HEK293 (cell line): ENCODE results near the gene TWF2.

Experiments
- BCL11A ChIP-seq: fragments of 450-650 bp; formaldehyde crosslinking; IDR thresholded peaks from 2 replicates; pipeline ENCODE4 v1.5.1; 2016; ENCODE audit warnings: low read depth, missing biosample characterization, missing genetic modification characterization
- ZBTB1 ChIP-seq: fragments of 450-650 bp; formaldehyde crosslinking; IDR thresholded peaks from 2 replicates; pipeline ENCODE4 v1.5.1; 2016; ENCODE audit warnings: missing biosample characterization, missing genetic modification characterization
- ZNF280C ChIP-seq: fragments of 450-650 bp; formaldehyde crosslinking; IDR thresholded peaks from 2 replicates; pipeline ENCODE4 v1.5.1; 2016; ENCODE audit warnings: missing biosample characterization, missing genetic modification characterization
- ZNF302 ChIP-seq: fragments of 450-650 bp; formaldehyde crosslinking; IDR thresholded peaks from 2 replicates; pipeline ENCODE4 v1.5.1; 2016; ENCODE audit warnings: missing biosample characterization, missing genetic modification characterization, low read depth
- ZNF548 ChIP-seq: fragments of 450-650 bp; formaldehyde crosslinking; IDR thresholded peaks from 2 replicates; pipeline ENCODE4 v1.5.1; 2016; ENCODE audit warnings: missing biosample characterization, missing genetic modification characterization
- ZSCAN16 ChIP-seq: fragments of 450-650 bp; formaldehyde crosslinking; IDR thresholded peaks from 2 replicates; pipeline ENCODE4 v1.5.1; 2016; ENCODE audit warnings: missing biosample characterization, missing genetic modification characterization
- ZXDB ChIP-seq: fragments of 450-650 bp; formaldehyde crosslinking; IDR thresholded peaks from 2 replicates; pipeline ENCODE4 v1.5.1; 2016; ENCODE audit warnings: missing biosample characterization, missing genetic modification characterization
- TF ChIP-seq, protein P1 (sequence below): fragments of 450-650 bp; formaldehyde crosslinking; IDR thresholded peaks from 2 replicates; pipeline ENCODE4 v1.5.1; 2016; ENCODE audit warnings: missing biosample characterization, missing genetic modification characterization
- TF ChIP-seq, protein P2 (sequence below): fragments of 450-650 bp; formaldehyde crosslinking; IDR thresholded peaks from 2 replicates; pipeline ENCODE4 v1.5.1; 2016; ENCODE audit warnings: missing biosample characterization, missing genetic modification characterization

GRCh38 chr3:52184690-52185089 lies 54.3 kb downstream of the TWF2 start:
- TF ChIP-seq, protein P1, sequence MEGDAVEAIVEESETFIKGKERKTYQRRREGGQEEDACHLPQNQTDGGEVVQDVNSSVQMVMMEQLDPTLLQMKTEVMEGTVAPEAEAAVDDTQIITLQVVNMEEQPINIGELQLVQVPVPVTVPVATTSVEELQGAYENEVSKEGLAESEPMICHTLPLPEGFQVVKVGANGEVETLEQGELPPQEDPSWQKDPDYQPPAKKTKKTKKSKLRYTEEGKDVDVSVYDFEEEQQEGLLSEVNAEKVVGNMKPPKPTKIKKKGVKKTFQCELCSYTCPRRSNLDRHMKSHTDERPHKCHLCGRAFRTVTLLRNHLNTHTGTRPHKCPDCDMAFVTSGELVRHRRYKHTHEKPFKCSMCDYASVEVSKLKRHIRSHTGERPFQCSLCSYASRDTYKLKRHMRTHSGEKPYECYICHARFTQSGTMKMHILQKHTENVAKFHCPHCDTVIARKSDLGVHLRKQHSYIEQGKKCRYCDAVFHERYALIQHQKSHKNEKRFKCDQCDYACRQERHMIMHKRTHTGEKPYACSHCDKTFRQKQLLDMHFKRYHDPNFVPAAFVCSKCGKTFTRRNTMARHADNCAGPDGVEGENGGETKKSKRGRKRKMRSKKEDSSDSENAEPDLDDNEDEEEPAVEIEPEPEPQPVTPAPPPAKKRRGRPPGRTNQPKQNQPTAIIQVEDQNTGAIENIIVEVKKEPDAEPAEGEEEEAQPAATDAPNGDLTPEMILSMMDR (tag by site-specific recombination): no peak
- no peak for TF ChIP-seq ZNF280C
- no peak for TF ChIP-seq ZSCAN16
- no peak for TF ChIP-seq ZBTB1 (tag by site-specific recombination)
- TF ChIP-seq BCL11A (tag by site-specific recombination): no peak
- no peak for TF ChIP-seq ZXDB (tag by site-specific recombination)
- no peak for TF ChIP-seq ZNF302 (tag by site-specific recombination)
- TF ChIP-seq, protein P2, sequence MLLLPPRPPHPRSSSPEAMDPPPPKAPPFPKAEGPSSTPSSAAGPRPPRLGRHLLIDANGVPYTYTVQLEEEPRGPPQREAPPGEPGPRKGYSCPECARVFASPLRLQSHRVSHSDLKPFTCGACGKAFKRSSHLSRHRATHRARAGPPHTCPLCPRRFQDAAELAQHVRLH (tag by site-specific recombination): no peak
- TF ChIP-seq ZNF548 (tag by site-specific recombination): no peak
